GM12801 (cell line): ENCODE results near the gene PTGES3.

ENCODE experiments used
- CTCF ChIP-seq: IDR thresholded peaks from one replicate; pipeline ENCODE4 v1.5.1; 2011; ENCODE audit warnings: control low read depth; ENCODE audit not compliant: insufficient read length; ENCODE audit errors: extremely low read depth

Gene PTGES3

GRCh38 chr12:56695327-56696101 lies 7.4 kb upstream of the PTGES3 start:
- TF ChIP-seq CTCF: no peak

GRCh38 chr12:56694161-56694560 lies 6.1 kb upstream of the PTGES3 start:
- TF ChIP-seq CTCF: no peak

GRCh38 chr12:56688846-56689109 lies 694 bp upstream of the PTGES3 start:
- no peak for TF ChIP-seq CTCF

- no peak for TF ChIP-seq CTCF
Measured at GRCh38 chr12:56687223-56688128, 608 bp downstream of the PTGES3 start.

- TF ChIP-seq CTCF: no peak
Measured at GRCh38 chr12:56684745-56685359, 3.2 kb downstream of the PTGES3 start.

- TF ChIP-seq CTCF: no peak
Measured at GRCh38 chr12:56682323-56682722, 5.8 kb downstream of the PTGES3 start.

- no peak for TF ChIP-seq CTCF
Measured at GRCh38 chr12:56679883-56680575, 8.1 kb downstream of the PTGES3 start.
